ENCODE data around the gene ETS1. TPM values are rescaled to one million over a fixed set of nuclear protein-coding genes. Genes with fewer than 3 reads are reported as not detected.

Gene ETS1
- total RNA-seq, 1 experiment from 2014 or later: 66.4 TPM

- no TSS peak for BruUV-seq (replicated peaks)
- Histone ChIP-seq H3K27ac (ENCODE audit: low read length) (no peak overlapping the region), H3K4me1 (ENCODE audit: control insufficient read depth, insufficient read depth, low read length) (no peaks in the 10 kb centered on the region), H3K4me3 (ENCODE audit: low read depth in 2 of 2, low read length in 2 of 2) (no peak overlapping the region), H3K27me3 (ENCODE audit: control insufficient read depth, insufficient read depth, low read length) (peaks cover 35% of the 10 kb centered on the region), H3K36me3 (ENCODE audit: control insufficient read depth, insufficient read depth, low read length) (no peaks in the 10 kb centered on the region), H3K9me3 (ENCODE audit: control insufficient read depth, insufficient read depth, low read depth, low read length) (no peaks in the 10 kb centered on the region)
- ChIA-PET POLR2A (no interaction called here), CTCF (no interaction called here)
- ATAC-seq (no peak), DNase-seq (ENCODE audit: low read depth, low spot score) (no peak)
- TF ChIP-seq CTCF (IDR thresholded peaks at IDR 0.05): no peak
- no peak for TF ChIP-seq REST (IDR thresholded peaks at IDR 0.05; ENCODE audit: insufficient read depth in 1 of 2, low read depth in 2 of 2, low read length in 1 of 2)
- TF ChIP-seq SIN3A (IDR thresholded peaks at IDR 0.05; ENCODE audit: borderline replicate concordance, insufficient read depth, low read depth, low read length): no peak
- TF ChIP-seq TCF7L2 (IDR thresholded peaks at IDR 0.05; ENCODE audit: low read depth, low read length): no peak
- TF ChIP-seq POLR2AphosphoS5 (IDR thresholded peaks at IDR 0.05; ENCODE audit: low read depth, low read length): no peak
- in situ Hi-C loops (cut with HindIII; ENCODE audit: low pct_unique_long_range_greater_than_20kb, low sequenced_read_pairs) (no loop called here), intact Hi-C loops (cut with micrococcal nuclease; ENCODE audit: unreplicated experiment) (no loop called here)
These were observed 3.1 kb downstream of the ETS1 start for GRCh38 chr11:128584253-128584652.

- in situ Hi-C loops (cut with HindIII; ENCODE audit: low pct_unique_long_range_greater_than_20kb, low sequenced_read_pairs) (no loop called here), intact Hi-C loops (cut with micrococcal nuclease; ENCODE audit: unreplicated experiment) (no loop called here)
- no peak overlapping the region for H3K4me3 ChIP-seq (ENCODE audit: low read depth in 2 of 2, low read length in 2 of 2)
- POLR2A ChIA-PET: no interaction called here
- CTCF ChIA-PET: no interaction called here
- BruUV-seq (replicated peaks): no TSS peak
- peaks cover 35% of the 10 kb centered on the region for H3K27me3 ChIP-seq (ENCODE audit: control insufficient read depth, insufficient read depth, low read length)
- H3K9me3 ChIP-seq (ENCODE audit: control insufficient read depth, insufficient read depth, low read depth, low read length): no peaks in the 10 kb centered on the region
- no peak for ATAC-seq
- TF ChIP-seq REST (IDR thresholded peaks at IDR 0.05; ENCODE audit: insufficient read depth in 1 of 2, low read depth in 2 of 2, low read length in 1 of 2) (no peak), SIN3A (IDR thresholded peaks at IDR 0.05; ENCODE audit: borderline replicate concordance, insufficient read depth, low read depth, low read length) (no peak), POLR2AphosphoS5 (IDR thresholded peaks at IDR 0.05; ENCODE audit: low read depth, low read length) (no peak), CTCF (IDR thresholded peaks at IDR 0.05) (no peak), TCF7L2 (IDR thresholded peaks at IDR 0.05; ENCODE audit: low read depth, low read length) (no peak)
- no peak overlapping the region for H3K27ac ChIP-seq (ENCODE audit: low read length)
- DNase-seq (ENCODE audit: low read depth, low spot score): peak; percentile 51
- H3K36me3 ChIP-seq (ENCODE audit: control insufficient read depth, insufficient read depth, low read length): no peaks in the 10 kb centered on the region
- no peaks in the 10 kb centered on the region for H3K4me1 ChIP-seq (ENCODE audit: control insufficient read depth, insufficient read depth, low read length)
These were observed 4.6 kb downstream of the ETS1 start for GRCh38 chr11:128582496-128583366.
